Activated naive CD8-positive, alpha-beta T cell treated with anti-CD3 and anti-CD28 coated beads, Interleukin-2, amount 10 ng/mL, durations not matched to agents 7 days and 5 days (primary cell): ENCODE results near the gene GSDME. TPM values are rescaled to one million over a fixed set of nuclear protein-coding genes. Genes with fewer than 3 reads are reported as not detected.
A peak's percentile ranks its signal among the peaks of the same experiment; 100 is the strongest.
"Not testable (repeated sequence)": the region's sequence is repeated elsewhere in the genome, so short reads cannot be mapped to it uniquely, and the experiment has no call there.

Experiments
- ATAC-seq: fragments of 150-1000 bp; cut with Tn5 transposase; one replicate; pipeline ENCODE4 v1.10.0; 2021; ENCODE audit warnings: low read depth, moderate library complexity
- POLR2A ChIA-PET: fragments of 350-600 bp; sonication (Branson Sonifier 250); formaldehyde crosslinking; loops from one replicate; lab custom pipeline; 2021; ENCODE audit warnings: antibody characterized with exemption; lab: Charles Lee
- DNase-seq: peaks from one replicate; pipeline ENCODE4 v3.0.0; 2021
- H3K27ac Mint-ChIP-seq: one replicate; pipeline ENCODE4 v1.8.0; 2022; ENCODE audit warnings: mild to moderate bottlenecking, mixed read lengths
- H3K27me3 Mint-ChIP-seq: one replicate; pipeline ENCODE4 v1.8.0; 2022; ENCODE audit warnings: mild to moderate bottlenecking, moderate library complexity, mixed read lengths
- H3K36me3 Mint-ChIP-seq: one replicate; pipeline ENCODE4 v1.8.0; 2021; ENCODE audit warnings: mild to moderate bottlenecking, mixed read lengths
- H3K4me1 Mint-ChIP-seq: one replicate; pipeline ENCODE4 v1.8.0; 2021; ENCODE audit warnings: mixed read lengths
- H3K4me3 Mint-ChIP-seq: one replicate; pipeline ENCODE4 v1.8.0; 2022; ENCODE audit warnings: mild to moderate bottlenecking, moderate library complexity, mixed read lengths
- H3K9me3 Mint-ChIP-seq: one replicate; pipeline ENCODE4 v1.8.0; 2021; ENCODE audit warnings: mixed read lengths
- total RNA-seq, 2 experiments: library from RNA; stranded (reverse); gene quantifications; one replicate each; pipeline ENCODE4 v1.2.3, GENCODE V29; 2021

The GSDME gene
- 1 to 10 TPM; 2.5 to 3.1 TPM for total RNA-seq

GRCh38 chr7:24757353-24758275 is at the start of gene GSDME:
GSDME (minus strand) TSS chr7:24757464; CDS start chr7:24749774, 7,690 bp downstream.
- Mint-ChIP-seq H3K4me3 (peak within 1 kb of the TSS; percentile 91), H3K27me3 (peaks cover 53% of the 10 kb centered on the region), H3K27ac (peak within 1 kb of the TSS; percentile 77), H3K9me3 (peaks cover 4% of the 10 kb centered on the region), H3K36me3 (no peaks in the 10 kb centered on the region), H3K4me1 (peaks cover 23% of the 10 kb centered on the region)
- POLR2A ChIA-PET: interaction anchor here (1.4 kb wide), 1 partner anchor 11 kb away, joined by 5 read pairs; no protein-coding TSS in a partner anchor
- DNase-seq (peak; percentile 72), ATAC-seq (peak; percentile 73)

GRCh38 chr7:24802300-24802699 is 45.0 kb upstream of the GSDME start:
- H3K27ac Mint-ChIP-seq: no peak overlapping the region
- ATAC-seq (no peak), DNase-seq (no peak)
- peaks cover 51% of the 10 kb centered on the region for H3K36me3 Mint-ChIP-seq
- POLR2A ChIA-PET: no interaction called here
- H3K4me3 Mint-ChIP-seq: no peak overlapping the region
- peaks cover 2% of the 10 kb centered on the region for H3K9me3 Mint-ChIP-seq
- H3K27me3 Mint-ChIP-seq: no peaks in the 10 kb centered on the region
- H3K4me1 Mint-ChIP-seq: peaks cover 12% of the 10 kb centered on the region

GRCh38 chr7:24801883-24802282 is 44.6 kb upstream of the GSDME start:
- H3K36me3 Mint-ChIP-seq: peaks cover 54% of the 10 kb centered on the region
- ATAC-seq (no peak), DNase-seq (no peak)
- H3K9me3 Mint-ChIP-seq: peaks cover 2% of the 10 kb centered on the region
- H3K27ac Mint-ChIP-seq: no peak overlapping the region
- peaks cover 12% of the 10 kb centered on the region for H3K4me1 Mint-ChIP-seq
- POLR2A ChIA-PET: no interaction called here
- no peaks in the 10 kb centered on the region for H3K27me3 Mint-ChIP-seq
- no peak overlapping the region for H3K4me3 Mint-ChIP-seq

- peak overlapping the region; percentile 35 for H3K27ac Mint-ChIP-seq
- no peaks in the 10 kb centered on the region for H3K27me3 Mint-ChIP-seq
- peaks cover 58% of the 10 kb centered on the region for H3K36me3 Mint-ChIP-seq
- POLR2A ChIA-PET: interaction anchor here (0.6 to 0.7 kb wide), 2 partner anchors 207 to 1305 kb away, joined by 3 read pairs; no protein-coding TSS in a partner anchor
- H3K4me1 Mint-ChIP-seq: peaks cover 12% of the 10 kb centered on the region
- DNase-seq (no peak), ATAC-seq (peak; percentile 68)
- peaks cover 2% of the 10 kb centered on the region for H3K9me3 Mint-ChIP-seq
- no peak overlapping the region for H3K4me3 Mint-ChIP-seq
These were observed 43.4 kb upstream of the GSDME start for GRCh38 chr7:24800667-24801066.

GRCh38 chr7:24800073-24800472 is 42.8 kb upstream of the GSDME start:
- Mint-ChIP-seq H3K27ac (no peak overlapping the region), H3K36me3 (peaks cover 58% of the 10 kb centered on the region), H3K9me3 (peaks cover 2% of the 10 kb centered on the region), H3K27me3 (no peaks in the 10 kb centered on the region), H3K4me3 (no peak overlapping the region), H3K4me1 (peaks cover 12% of the 10 kb centered on the region)
- ATAC-seq: no peak
- DNase-seq: no peak
- POLR2A ChIA-PET: interaction anchor here (0.7 kb wide), 1 partner anchor 206 kb away, joined by 3 read pairs; no protein-coding TSS in a partner anchor

- Mint-ChIP-seq H3K9me3 (peaks cover 2% of the 10 kb centered on the region), H3K4me1 (peaks cover 16% of the 10 kb centered on the region), H3K36me3 (peaks cover 62% of the 10 kb centered on the region), H3K4me3 (no peak overlapping the region), H3K27ac (no peak overlapping the region), H3K27me3 (no peaks in the 10 kb centered on the region)
- DNase-seq: no peak
- POLR2A ChIA-PET: no interaction called here
- no peak for ATAC-seq
These were observed 42.2 kb upstream of the GSDME start for GRCh38 chr7:24799506-24799905.

- ATAC-seq (no peak), DNase-seq (no peak)
- POLR2A ChIA-PET: no interaction called here
- H3K4me3 Mint-ChIP-seq: no peak overlapping the region
- peaks cover 2% of the 10 kb centered on the region for H3K9me3 Mint-ChIP-seq
- no peak overlapping the region for H3K27ac Mint-ChIP-seq
- H3K36me3 Mint-ChIP-seq: peaks cover 55% of the 10 kb centered on the region
- H3K4me1 Mint-ChIP-seq: peaks cover 24% of the 10 kb centered on the region
- H3K27me3 Mint-ChIP-seq: no peaks in the 10 kb centered on the region
These were observed 41.0 kb upstream of the GSDME start for GRCh38 chr7:24798261-24798660.

GRCh38 chr7:24797270-24797669 is 40.0 kb upstream of the GSDME start:
- ATAC-seq: no peak
- peaks cover 2% of the 10 kb centered on the region for H3K9me3 Mint-ChIP-seq
- H3K27me3 Mint-ChIP-seq: no peaks in the 10 kb centered on the region
- no peak overlapping the region for H3K4me3 Mint-ChIP-seq
- POLR2A ChIA-PET: no interaction called here
- DNase-seq: no peak
- H3K4me1 Mint-ChIP-seq: peaks cover 24% of the 10 kb centered on the region
- no peak overlapping the region for H3K27ac Mint-ChIP-seq
- H3K36me3 Mint-ChIP-seq: peaks cover 51% of the 10 kb centered on the region

GRCh38 chr7:24795407-24795767 is 38.1 kb upstream of the GSDME start:
- no peak for DNase-seq
- Mint-ChIP-seq H3K36me3 (peaks cover 44% of the 10 kb centered on the region), H3K4me3 (no peak overlapping the region), H3K9me3 (no peaks in the 10 kb centered on the region), H3K27me3 (no peaks in the 10 kb centered on the region), H3K4me1 (peaks cover 12% of the 10 kb centered on the region), H3K27ac (no peak overlapping the region)
- POLR2A ChIA-PET: no interaction called here
- ATAC-seq: no peak

GRCh38 chr7:24794751-24795406 is 37.6 kb upstream of the GSDME start:
- peak overlapping the region; percentile 35 for H3K27ac Mint-ChIP-seq
- H3K9me3 Mint-ChIP-seq, H3K27me3 Mint-ChIP-seq, H3K4me3 Mint-ChIP-seq, DNase-seq, POLR2A ChIA-PET, ATAC-seq: not testable (repeated sequence)
- H3K4me1 Mint-ChIP-seq: peaks cover 12% of the 10 kb centered on the region
- H3K36me3 Mint-ChIP-seq: peaks cover 40% of the 10 kb centered on the region

- H3K27ac Mint-ChIP-seq: peak overlapping the region; percentile 63
These were observed 36.9 kb upstream of the GSDME start for GRCh38 chr7:24793982-24794648.

GRCh38 chr7:24788961-24789576 is 31.8 kb upstream of the GSDME start:
- POLR2A ChIA-PET: no interaction called here
- H3K4me3 Mint-ChIP-seq: no peak overlapping the region
- peaks cover 5% of the 10 kb centered on the region for H3K9me3 Mint-ChIP-seq
- DNase-seq: no peak
- ATAC-seq: no peak
- peaks cover 3% of the 10 kb centered on the region for H3K4me1 Mint-ChIP-seq
- no peaks in the 10 kb centered on the region for H3K27me3 Mint-ChIP-seq
- peaks cover 24% of the 10 kb centered on the region for H3K36me3 Mint-ChIP-seq
- H3K27ac Mint-ChIP-seq: no peak overlapping the region

More at GRCh38 chr7:24793982-24794648, 36.9 kb upstream of the GSDME start:
- H3K4me1 Mint-ChIP-seq: peaks cover 12% of the 10 kb centered on the region
- no peak for DNase-seq
- peak overlapping the region; percentile 17 for H3K4me3 Mint-ChIP-seq
- peaks cover 44% of the 10 kb centered on the region for H3K36me3 Mint-ChIP-seq
- no peaks in the 10 kb centered on the region for H3K27me3 Mint-ChIP-seq
- H3K9me3 Mint-ChIP-seq: peaks cover 2% of the 10 kb centered on the region
- ATAC-seq: no peak
- POLR2A ChIA-PET: no interaction called here

- Mint-ChIP-seq H3K36me3 (peaks cover 34% of the 10 kb centered on the region), H3K27ac (peak overlapping the region; percentile 21), H3K9me3 (peaks cover 12% of the 10 kb centered on the region), H3K4me3 (no peak overlapping the region), H3K27me3 (no peaks in the 10 kb centered on the region), H3K4me1 (no peaks in the 10 kb centered on the region)
- POLR2A ChIA-PET: no interaction called here
- DNase-seq (no peak), ATAC-seq (no peak)
These were observed 30.8 kb upstream of the GSDME start for GRCh38 chr7:24788075-24788474.
